ENCODE measurements around the gene TTBK2.

Gene TTBK2

GRCh38 chr15:42808913-42809312 lies 111.7 kb downstream of the TTBK2 start:
- Mint-ChIP-seq H3K27ac (no peak overlapping the region), H3K9me3 (no peaks in the 10 kb centered on the region), H3K36me3 (ENCODE audit: low read depth) (peaks cover 18% of the 10 kb centered on the region), H3K4me1 (no peaks in the 10 kb centered on the region), H3K27me3 (ENCODE audit: low read depth) (no peaks in the 10 kb centered on the region), H3K4me3 (no peak overlapping the region)
- no peak for TF ChIP-seq CTCF (IDR thresholded peaks at IDR 0.05; ENCODE audit: unreplicated experiment in 3 of 3)

- no peak overlapping the region for H3K27ac Mint-ChIP-seq
- TF ChIP-seq CTCF (IDR thresholded peaks at IDR 0.05; ENCODE audit: unreplicated experiment in 3 of 3): no peak
- no peaks in the 10 kb centered on the region for H3K4me1 Mint-ChIP-seq
- no peaks in the 10 kb centered on the region for H3K27me3 Mint-ChIP-seq (ENCODE audit: low read depth)
- H3K9me3 Mint-ChIP-seq: no peaks in the 10 kb centered on the region
- H3K4me3 Mint-ChIP-seq: no peak overlapping the region
- H3K36me3 Mint-ChIP-seq (ENCODE audit: low read depth): peaks cover 23% of the 10 kb centered on the region
Measured at GRCh38 chr15:42805266-42805665, 115.3 kb downstream of the TTBK2 start.

GRCh38 chr15:42804739-42805138 lies 115.8 kb downstream of the TTBK2 start:
- H3K27me3 Mint-ChIP-seq (ENCODE audit: low read depth): no peaks in the 10 kb centered on the region
- no peak for TF ChIP-seq CTCF (IDR thresholded peaks at IDR 0.05; ENCODE audit: unreplicated experiment in 3 of 3)
- H3K4me3 Mint-ChIP-seq: no peak overlapping the region
- H3K9me3 Mint-ChIP-seq: no peaks in the 10 kb centered on the region
- H3K36me3 Mint-ChIP-seq (ENCODE audit: low read depth): peaks cover 25% of the 10 kb centered on the region
- no peaks in the 10 kb centered on the region for H3K4me1 Mint-ChIP-seq
- H3K27ac Mint-ChIP-seq: no peak overlapping the region

DNA sequence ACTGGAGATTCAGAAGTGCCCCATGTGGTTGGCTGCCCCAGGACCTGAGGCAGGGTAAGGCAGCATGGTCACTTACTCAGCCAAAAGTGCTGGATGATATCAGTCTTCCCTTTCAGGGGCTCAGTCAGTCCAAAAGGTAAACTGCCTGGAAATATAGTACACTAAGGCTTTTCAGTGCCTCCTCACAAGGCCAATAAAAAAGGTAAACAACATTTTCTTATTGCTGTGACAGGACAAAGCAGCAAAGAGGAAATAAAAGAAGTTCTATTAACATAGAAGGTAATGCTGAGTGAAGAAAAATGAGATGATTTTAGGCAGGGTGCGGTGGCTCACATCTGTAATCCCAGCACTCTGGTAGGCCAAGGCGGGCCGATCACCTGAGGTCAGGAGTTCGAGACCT lies 117.1 kb downstream of the TTBK2 start:
- H3K9me3 Mint-ChIP-seq: no peaks in the 10 kb centered on the region
- TF ChIP-seq CTCF (IDR thresholded peaks at IDR 0.05; ENCODE audit: unreplicated experiment in 3 of 3): no peak
- no peaks in the 10 kb centered on the region for H3K4me1 Mint-ChIP-seq
- H3K36me3 Mint-ChIP-seq (ENCODE audit: low read depth): peaks cover 28% of the 10 kb centered on the region
- H3K27ac Mint-ChIP-seq: no peak overlapping the region
- H3K27me3 Mint-ChIP-seq (ENCODE audit: low read depth): no peaks in the 10 kb centered on the region
- H3K4me3 Mint-ChIP-seq: no peak overlapping the region

GRCh38 chr15:42802168-42802567 lies 118.4 kb downstream of the TTBK2 start:
- H3K36me3 Mint-ChIP-seq (ENCODE audit: low read depth): peaks cover 32% of the 10 kb centered on the region
- H3K27me3 Mint-ChIP-seq (ENCODE audit: low read depth): no peaks in the 10 kb centered on the region
- no peak overlapping the region for H3K27ac Mint-ChIP-seq
- no peaks in the 10 kb centered on the region for H3K4me1 Mint-ChIP-seq
- TF ChIP-seq CTCF (IDR thresholded peaks at IDR 0.05; ENCODE audit: unreplicated experiment in 3 of 3): no peak
- no peak overlapping the region for H3K4me3 Mint-ChIP-seq
- no peaks in the 10 kb centered on the region for H3K9me3 Mint-ChIP-seq

DNA sequence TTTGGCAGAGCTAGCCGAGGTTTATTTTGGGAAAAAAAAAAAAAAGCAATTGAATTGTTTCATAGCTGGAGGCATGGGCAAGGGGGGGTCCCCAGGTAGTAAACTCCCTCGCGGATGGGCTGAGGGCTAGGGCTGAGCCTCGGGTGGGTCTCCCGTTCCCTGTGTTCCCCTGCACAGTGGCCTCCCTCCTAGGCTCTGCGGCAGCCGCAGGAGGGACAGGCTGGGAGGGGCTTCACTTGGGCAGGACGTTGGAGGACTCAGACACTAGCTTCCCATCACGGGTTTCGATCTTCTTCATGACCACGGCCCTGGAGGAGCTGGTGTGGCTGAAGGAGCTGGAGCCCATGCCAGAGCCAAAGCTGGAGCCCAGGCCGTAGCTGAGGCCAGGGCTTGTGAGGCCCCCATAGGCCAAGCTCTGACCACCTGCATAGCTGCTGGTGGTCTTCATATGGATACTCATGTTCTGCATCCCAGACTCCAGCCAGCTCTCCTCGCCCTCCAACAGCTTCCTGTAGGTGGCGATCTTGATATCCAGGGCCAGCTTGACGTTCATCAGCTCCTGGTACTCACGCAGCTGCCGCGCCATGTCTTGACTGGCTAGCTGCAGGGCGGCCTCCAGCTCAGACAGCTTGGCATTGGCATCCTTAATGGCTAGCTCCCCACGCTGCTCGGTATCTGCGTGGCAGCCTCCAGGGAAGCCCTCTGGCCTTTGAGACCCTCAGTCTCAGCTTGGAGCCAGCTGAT lies 119.7 kb downstream of the TTBK2 start:
- no peaks in the 10 kb centered on the region for H3K4me1 Mint-ChIP-seq
- H3K36me3 Mint-ChIP-seq (ENCODE audit: low read depth): peaks cover 37% of the 10 kb centered on the region
- H3K4me3 Mint-ChIP-seq: no peak overlapping the region
- no peaks in the 10 kb centered on the region for H3K27me3 Mint-ChIP-seq (ENCODE audit: low read depth)
- no peaks in the 10 kb centered on the region for H3K9me3 Mint-ChIP-seq
- no peak for TF ChIP-seq CTCF (IDR thresholded peaks at IDR 0.05; ENCODE audit: unreplicated experiment in 3 of 3)
- H3K27ac Mint-ChIP-seq: no peak overlapping the region
